H1 (cell line): ENCODE data around the gene COL6A3. TPM values are rescaled to one million over a fixed set of nuclear protein-coding genes. Genes with fewer than 3 reads are reported as not detected.

Source experiments
- CTCF ChIA-PET: fragments of 300-600 bp; sonication (Branson Sonifier 250); formaldehyde crosslinking; loops from one replicate; lab custom pipeline; 2021; ENCODE audit not compliant: partially characterized antibody; lab: Charles Lee
- POLR2A ChIA-PET: fragments of 300-600 bp; sonication (Branson Sonifier 250); formaldehyde crosslinking; loops from one replicate; lab custom pipeline; 2021; ENCODE audit warnings: inconsistent platforms; ENCODE audit not compliant: partially characterized antibody; lab: Charles Lee
- DNase-seq, 2 experiments: peaks; one replicate each; pipeline versions ENCODE4 v3.0.0 to v3.0.0-alpha.2; 2010 to 2022; ENCODE audit warnings: low spot score in 2 of 2, low read depth in 1 of 2, mixed read lengths in 1 of 2
- FAIRE-seq: peaks from 2 replicates; lab custom pipeline; 2011; peaks lifted over from hg19 to GRCh38; lab: Jason Lieb, UNC
- H2AFZ ChIP-seq: 2 replicates; pipeline ENCODE4 v1.8.1; 2012; ENCODE audit warnings: low read length, inconsistent platforms
- H2AK5ac ChIP-seq: 2 replicates; pipeline ENCODE4 v1.6.1; 2013; ENCODE audit warnings: low read depth, low read length
- H2BK120ac ChIP-seq: replicated peaks from 2 replicates; pipeline ENCODE3; 2013; ENCODE audit warnings: low read depth, low read length, inconsistent platforms
- H2BK12ac ChIP-seq: 2 replicates; pipeline ENCODE4 v1.6.1; 2013; ENCODE audit warnings: low read depth, low read length
- H2BK15ac ChIP-seq: 2 replicates; pipeline ENCODE4 v1.6.1; 2013; ENCODE audit warnings: low read length
- H2BK20ac ChIP-seq: 2 replicates; pipeline ENCODE4 v1.6.1; 2013; ENCODE audit warnings: low read length
- H2BK5ac ChIP-seq: 2 replicates; pipeline ENCODE4 v1.6.1; 2013; ENCODE audit warnings: low read depth, low read length
- H3K14ac ChIP-seq: 2 replicates; pipeline ENCODE4 v1.6.1; 2013; ENCODE audit warnings: inconsistent platforms; ENCODE audit not compliant: insufficient read length
- H3K18ac ChIP-seq: 2 replicates; pipeline ENCODE4 v1.6.1; 2013; ENCODE audit warnings: low read length; ENCODE audit errors: extremely low read depth
- H3K23ac ChIP-seq: 2 replicates; pipeline ENCODE4 v1.6.1; 2013; ENCODE audit warnings: inconsistent platforms; ENCODE audit not compliant: insufficient read length
- H3K23me2 ChIP-seq: 2 replicates; pipeline ENCODE4 v1.6.1; 2013; ENCODE audit warnings: low read depth, low read length
- H3K27ac ChIP-seq: 2 replicates; pipeline ENCODE4 v1.6.1; 2011; ENCODE audit warnings: low read depth, low read length, inconsistent platforms
- H3K27me3 ChIP-seq, 4 experiments: replicated peaks in 1 of 4; 1 replicate in 1 of 4; 2 replicates in 3 of 4; pipeline versions ENCODE4 v1.6.1 to v1.8.1; 2011 to 2013; ENCODE audit warnings: low read length in 3 of 4, mild to moderate bottlenecking in 3 of 4, inconsistent platforms in 2 of 4, mixed read lengths in 2 of 4, moderate library complexity in 1 of 4; ENCODE audit not compliant: control insufficient read depth in 3 of 4, insufficient read depth in 3 of 4; ENCODE audit errors: extremely low read depth in 1 of 4
- H3K36me3 ChIP-seq, 4 experiments: 2 replicates each; pipeline versions ENCODE4 v1.6.1 to v1.8.1; 2011 to 2013; ENCODE audit warnings: mild to moderate bottlenecking in 4 of 4, low read length in 3 of 4, moderate library complexity in 2 of 4, control low read depth in 1 of 4, inconsistent platforms in 1 of 4; ENCODE audit not compliant: insufficient read depth in 4 of 4, control insufficient read depth in 2 of 4
- H3K4ac ChIP-seq: replicated peaks from 2 replicates; pipeline ENCODE3; 2013; ENCODE audit warnings: low read length, low read depth, mixed read lengths, inconsistent platforms; ENCODE audit not compliant: insufficient read length
- H3K4me1 ChIP-seq, 4 experiments: replicated peaks in 1 of 4; 1 replicate in 1 of 4; 2 replicates in 3 of 4; pipeline versions ENCODE4 v1.6.1 to v1.8.1; 2011 to 2013; ENCODE audit warnings: low read length in 3 of 4, inconsistent platforms in 2 of 4, mixed read lengths in 1 of 4; ENCODE audit not compliant: insufficient read depth in 4 of 4, control insufficient read depth in 3 of 4
- H3K4me2 ChIP-seq, 2 experiments: 2 replicates each; pipeline versions ENCODE4 v1.6.1 to v1.8.1; 2011 to 2013; ENCODE audit warnings: low read depth in 2 of 2, low read length in 2 of 2, control low read depth in 1 of 2, inconsistent platforms in 1 of 2, mild to moderate bottlenecking in 1 of 2; ENCODE audit not compliant: insufficient read depth in 1 of 2
- H3K4me3 ChIP-seq, 4 experiments: fragments of 200-600, 300-600 bp in 1 of 4; sonication (generic), shearing (Covaris generic), sonication (Bioruptor Twin) in 1 of 4; 2 replicates each; pipeline versions ENCODE4 v1.5.1 to v1.8.1; 2011 to 2016; ENCODE audit warnings: low read length in 4 of 4, low read depth in 3 of 4, control low read depth in 2 of 4, inconsistent platforms in 2 of 4, mild to moderate bottlenecking in 2 of 4, mixed read lengths in 1 of 4, moderate library complexity in 1 of 4; ENCODE audit not compliant: insufficient read depth in 2 of 4; ENCODE audit errors: extremely low read depth in 1 of 4
- H3K56ac ChIP-seq: replicated peaks from 2 replicates; pipeline ENCODE3; 2013; ENCODE audit warnings: low read depth, mild to moderate bottlenecking, mixed read lengths, low read length, inconsistent platforms; ENCODE audit not compliant: insufficient read length
- H3K79me1 ChIP-seq: 2 replicates; pipeline ENCODE4 v1.6.1; 2013; ENCODE audit warnings: low read depth, low read length, control low read depth
- H3K79me2 ChIP-seq, 2 experiments: 2 replicates each; pipeline versions ENCODE4 v1.6.1 to v1.8.1; 2012 to 2013; ENCODE audit warnings: low read length in 2 of 2, mild to moderate bottlenecking in 2 of 2, inconsistent platforms in 1 of 2; ENCODE audit not compliant: insufficient read depth in 2 of 2, control insufficient read depth in 1 of 2
- H3K9ac ChIP-seq, 4 experiments: replicated peaks in 1 of 4; 1 replicate in 1 of 4; 2 replicates in 3 of 4; pipeline versions ENCODE4 v1.6.1 to v1.8.1; 2011 to 2013; ENCODE audit warnings: low read depth in 3 of 4, low read length in 3 of 4, control low read depth in 2 of 4, mild to moderate bottlenecking in 2 of 4, moderate library complexity in 2 of 4, inconsistent platforms in 1 of 4; ENCODE audit errors: extremely low read depth in 1 of 4
- H3K9me3 ChIP-seq, 2 experiments: 2 replicates each; pipeline versions ENCODE4 v1.6.1 to v1.8.1; 2012 to 2013; ENCODE audit warnings: mild to moderate bottlenecking in 2 of 2, moderate library complexity in 2 of 2, control low read depth in 1 of 2, inconsistent platforms in 1 of 2, low read depth in 1 of 2, low read length in 1 of 2, mixed read lengths in 1 of 2; ENCODE audit not compliant: insufficient read depth in 2 of 2
- H4K20me1 ChIP-seq, 2 experiments: replicated peaks in 1 of 2; 2 replicates each; pipeline versions ENCODE3 to v1.8.1; 2011 to 2013; ENCODE audit warnings: inconsistent platforms in 2 of 2, low read length in 2 of 2, mild to moderate bottlenecking in 1 of 2; ENCODE audit not compliant: insufficient read depth in 2 of 2, control insufficient read depth in 1 of 2
- H4K5ac ChIP-seq: 2 replicates; pipeline ENCODE4 v1.6.1; 2013; ENCODE audit warnings: low read length, low read depth, mixed read lengths, inconsistent platforms; ENCODE audit not compliant: insufficient read length
- H4K8ac ChIP-seq: 2 replicates; pipeline ENCODE4 v1.8.0; 2013; ENCODE audit warnings: mild to moderate bottlenecking, moderate library complexity, low read length, inconsistent platforms; ENCODE audit not compliant: insufficient read depth; ENCODE audit errors: extremely low read depth
- H4K91ac ChIP-seq: replicated peaks from 2 replicates; pipeline ENCODE3; 2013; ENCODE audit warnings: low read length, mixed read lengths, inconsistent platforms; ENCODE audit not compliant: insufficient read length
- HDAC6 ChIP-seq: IDR thresholded peaks from one replicate; pipeline ENCODE4 v1.7.1; 2012; ENCODE audit warnings: low read depth, mild to moderate bottlenecking, inconsistent platforms, low read length, moderate library complexity
- NRF1 ChIP-seq: IDR thresholded peaks from 2 replicates; pipeline ENCODE4 v1.6.1; 2011; ENCODE audit warnings: mild to moderate bottlenecking, low read depth, low read length, improper control_type of control experiment
- POLR2A ChIP-seq, 2 experiments: IDR thresholded peaks; 1 replicate in 1 of 2; 2 replicates in 1 of 2; pipeline ENCODE4 v1.6.1; 2011; ENCODE audit warnings: low read depth in 2 of 2, low read length in 2 of 2, mild to moderate bottlenecking in 2 of 2; ENCODE audit errors: control extremely low read depth in 1 of 2
- POU5F1 ChIP-seq: IDR thresholded peaks from 2 replicates; pipeline ENCODE4 v1.6.1; 2011; ENCODE audit warnings: low read depth, mild to moderate bottlenecking, low read length, moderate library complexity
- RBBP5 ChIP-seq: IDR thresholded peaks from 2 replicates; pipeline ENCODE4 v1.7.1; 2012; ENCODE audit warnings: low read depth, mild to moderate bottlenecking, inconsistent platforms, low read length, moderate library complexity, borderline replicate concordance
- SIN3A ChIP-seq, 2 experiments: IDR thresholded peaks in 1 of 2; conservative IDR thresholded peaks in 1 of 2; 2 replicates each; pipeline ENCODE4 v1.6.1; 2011 to 2012; ENCODE audit warnings: low read length in 2 of 2, improper control_type of control experiment in 1 of 2, low read depth in 1 of 2, mild to moderate bottlenecking in 1 of 2
- SP4 ChIP-seq: IDR thresholded peaks from 2 replicates; pipeline ENCODE4 v1.6.1; 2012; ENCODE audit warnings: low read length, inconsistent platforms
- SUZ12 ChIP-seq: fragments of 200-600 bp; sonication (generic); IDR thresholded peaks from 2 replicates; pipeline ENCODE4 v1.6.1; 2012; ENCODE audit warnings: mild to moderate bottlenecking, inconsistent platforms, low read length, moderate library complexity, mixed read lengths
- TBP ChIP-seq: IDR thresholded peaks from 2 replicates; pipeline ENCODE4 v1.6.1; 2011; ENCODE audit warnings: low read depth, low read length, improper control_type of control experiment
- WGBS, 2 experiments: shearing (Covaris generic) in 1 of 2; methylation state at CpG; one replicate each; pipeline versions ENCODE4 v1.1.6 to v1.1.7; 2013 to 2015; ENCODE audit warnings: low lambda C conversion rate in 2 of 2, mixed read lengths in 2 of 2, inconsistent platforms in 1 of 2, low coverage in 1 of 2, missing lambda C conversion rate in 1 of 2; ENCODE audit not compliant: insufficient replicate concordance in 2 of 2, insufficient coverage in 1 of 2, insufficient read length in 1 of 2; ENCODE audit errors: extremely low coverage in 1 of 2, missing lambda C conversion rate in 1 of 2; 5-methylcytosine and 5-hydroxymethylcytosine counted together
- polyA plus RNA-seq, 7 experiments: library from polyadenylated mRNA; depleted of rRNA in 3 of 7; stranded (reverse) in 5 of 7; unstranded in 2 of 7; fragments of >200 nt in 5 of 7; fragments of 200-250 nt in 2 of 7; gene quantifications; 1 replicate in 5 of 7; 2 replicates in 1 of 7; 4 replicates in 1 of 7; pipeline versions ENCODE4 v1.2.1 to v1.2.3, GENCODE V29; 2011 to 2013; ENCODE audit warnings: missing spikeins in 2 of 7, mixed read lengths in 2 of 7
- total RNA-seq: library from RNA; stranded (reverse); fragmentation: NEBNext Ultra II Directional; extraction: Animal tissue kit (Norgen Biotek cat#: 25700); gene quantifications from 2 replicates; pipeline ENCODE4 v1.2.1, GENCODE V29; 2021
- TF ChIP-seq, protein P1 (sequence below), 3 experiments: IDR thresholded peaks; 1 replicate in 2 of 3; 2 replicates in 1 of 3; pipeline versions ENCODE4 v1.5.1 to v1.6.1; 2011; ENCODE audit warnings: low read length in 3 of 3, mild to moderate bottlenecking in 3 of 3, inconsistent platforms in 2 of 3, low read depth in 1 of 3, moderate library complexity in 1 of 3; ENCODE audit not compliant: insufficient read depth in 1 of 3; ENCODE audit errors: control extremely low read depth in 1 of 3
- TF ChIP-seq, protein P2 (sequence below): IDR thresholded peaks from 2 replicates; pipeline ENCODE4 v1.6.1; 2012; ENCODE audit warnings: inconsistent platforms

COL6A3 gene
- total and polyA plus RNA-seq, 2 of the 8 experiments (the other 6 are each of a cell fraction or from before 2014, with no cell fraction given), result 1.2 to 3.4 TPM

DNA sequence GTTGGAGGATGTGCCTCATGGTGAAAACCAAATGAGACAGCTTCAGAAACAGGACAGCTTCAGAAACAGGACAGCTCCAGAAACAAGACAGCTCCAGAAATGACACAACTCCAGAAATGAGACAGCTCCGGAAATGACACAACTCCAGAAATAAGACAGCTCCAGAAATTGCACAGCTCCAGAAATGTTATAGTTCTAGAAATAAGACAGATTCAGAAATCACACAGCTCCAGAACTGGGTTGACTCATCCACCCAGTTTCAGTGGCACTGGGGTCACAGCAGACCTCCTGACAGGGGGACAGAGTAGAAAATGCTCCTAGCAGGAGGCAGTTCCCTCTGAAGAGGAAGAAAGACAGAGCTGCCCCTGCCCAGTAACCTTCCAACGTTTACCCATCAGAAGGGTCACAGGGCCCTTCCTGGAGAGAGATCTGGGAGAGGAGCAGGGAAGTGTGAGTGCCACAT lies 26.9 kb upstream of the COL6A3 start:
- Histone ChIP-seq H2AK5ac (no peak overlapping the region), H2BK5ac (no peak overlapping the region), H3K56ac (no peak overlapping the region), H3K23me2 (no peaks in the 10 kb centered on the region), H3K18ac (no peak overlapping the region), H3K27me3 (no peaks in the 10 kb centered on the region), H3K23ac (no peak overlapping the region), H4K8ac (no peak overlapping the region), H3K27ac (no peak overlapping the region), H2BK20ac (no peak overlapping the region), H2BK12ac (no peak overlapping the region), H4K5ac (no peak overlapping the region), H3K36me3 (no peaks in the 10 kb centered on the region), H3K4me2 (no peak overlapping the region), H4K91ac (no peak overlapping the region), H3K14ac (no peak overlapping the region), H3K79me2 (no peaks in the 10 kb centered on the region), H3K9me3 (no peaks in the 10 kb centered on the region), H3K4me1 (peaks cover 0 to 11% (median 6%) of the 10 kb centered on the region in 4 experiments; a peak in 6 of 7 replicates), H2BK15ac (no peak overlapping the region), H4K20me1 (no peaks in the 10 kb centered on the region), H3K9ac (no peak overlapping the region), H3K4ac (no peak overlapping the region), H3K4me3 (no peak overlapping the region), H3K79me1 (no peaks in the 10 kb centered on the region), H2AFZ (no peak overlapping the region), H2BK120ac (no peak overlapping the region)
- CTCF ChIA-PET, result interaction anchor here (0.7 to 2.3 kb wide), 10 partner anchors 8 to 275 kb away, joined by 3 to 19 read pairs (median 4); no protein-coding TSS in a partner anchor
- POLR2A ChIA-PET, result interaction anchor here (1.0 kb wide), 1 partner anchor 50 kb away, joined by 3 read pairs; no protein-coding TSS in a partner anchor
- DNase-seq, result no peak
- WGBS, 2 experiments, result 90% methylated on average over 2 of the region's 2 CpGs; no CpG with 5 or more reads in 1 of the 2 experiments
- FAIRE-seq, result no peak
- TF ChIP-seq POU5F1 (no peak), SIN3A (conservative IDR thresholded peaks at IDR 0.05 in 1 of 2, IDR thresholded peaks at IDR 0.05 in 1 of 2; ENCODE audit: low read depth in 1 of 2, low read length in 2 of 2) (no peak), RBBP5 (no peak), POLR2A (IDR thresholded peaks at IDR 0.05; ENCODE audit: control extremely low read depth in 1 of 2, low read depth in 2 of 2, low read length in 2 of 2) (no peak), SUZ12 (no peak), SP4 (no peak), NRF1 (no peak), HDAC6 (no peak), TBP (no peak)
- TF ChIP-seq, protein P1, sequence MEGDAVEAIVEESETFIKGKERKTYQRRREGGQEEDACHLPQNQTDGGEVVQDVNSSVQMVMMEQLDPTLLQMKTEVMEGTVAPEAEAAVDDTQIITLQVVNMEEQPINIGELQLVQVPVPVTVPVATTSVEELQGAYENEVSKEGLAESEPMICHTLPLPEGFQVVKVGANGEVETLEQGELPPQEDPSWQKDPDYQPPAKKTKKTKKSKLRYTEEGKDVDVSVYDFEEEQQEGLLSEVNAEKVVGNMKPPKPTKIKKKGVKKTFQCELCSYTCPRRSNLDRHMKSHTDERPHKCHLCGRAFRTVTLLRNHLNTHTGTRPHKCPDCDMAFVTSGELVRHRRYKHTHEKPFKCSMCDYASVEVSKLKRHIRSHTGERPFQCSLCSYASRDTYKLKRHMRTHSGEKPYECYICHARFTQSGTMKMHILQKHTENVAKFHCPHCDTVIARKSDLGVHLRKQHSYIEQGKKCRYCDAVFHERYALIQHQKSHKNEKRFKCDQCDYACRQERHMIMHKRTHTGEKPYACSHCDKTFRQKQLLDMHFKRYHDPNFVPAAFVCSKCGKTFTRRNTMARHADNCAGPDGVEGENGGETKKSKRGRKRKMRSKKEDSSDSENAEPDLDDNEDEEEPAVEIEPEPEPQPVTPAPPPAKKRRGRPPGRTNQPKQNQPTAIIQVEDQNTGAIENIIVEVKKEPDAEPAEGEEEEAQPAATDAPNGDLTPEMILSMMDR (IDR thresholded peaks at IDR 0.05; ENCODE audit: control extremely low read depth in 1 of 3, insufficient read depth in 1 of 3, low read depth in 1 of 3, low read length in 3 of 3), result no peak
- TF ChIP-seq, protein P2, sequence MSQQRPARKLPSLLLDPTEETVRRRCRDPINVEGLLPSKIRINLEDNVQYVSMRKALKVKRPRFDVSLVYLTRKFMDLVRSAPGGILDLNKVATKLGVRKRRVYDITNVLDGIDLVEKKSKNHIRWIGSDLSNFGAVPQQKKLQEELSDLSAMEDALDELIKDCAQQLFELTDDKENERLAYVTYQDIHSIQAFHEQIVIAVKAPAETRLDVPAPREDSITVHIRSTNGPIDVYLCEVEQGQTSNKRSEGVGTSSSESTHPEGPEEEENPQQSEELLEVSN, result no peak
